Measurements from ENCODE around the gene ATP6V0B. TPM values are rescaled to one million over a fixed set of nuclear protein-coding genes. Genes with fewer than 3 reads are reported as not detected.

Gene ATP6V0B
- total RNA-seq, 1 experiment from 2014 or later: 241 TPM

- intact Hi-C loops (cut with micrococcal nuclease): loop anchor here (5.0 kb wide), 2 partner anchors 85 to 100 kb away; no protein-coding TSS in a partner anchor
- ATAC-seq (no peak), DNase-seq (no peak)
- no TSS peak for BruUV-seq (replicated peaks)
- Histone ChIP-seq H3K9ac (ENCODE audit: low read length) (no peak overlapping the region), H3K36me3 (ENCODE audit: low read depth, low read length) (no peaks in the 10 kb centered on the region; the same call in 1 of the 2 replicates), H3F3A (ENCODE audit: low read length, unreplicated experiment) (no peaks in the 10 kb centered on the region), H2AFZ (ENCODE audit: low read length) (no peak overlapping the region), H3K79me2 (ENCODE audit: low read length) (peaks cover 6% of the 10 kb centered on the region; the same call in 1 of the 2 replicates), H3K4me1 (ENCODE audit: insufficient read depth, low read length) (peaks cover 50% of the 10 kb centered on the region), H4K20me1 (ENCODE audit: low read length) (no peaks in the 10 kb centered on the region), H3K9me2 (replicated peaks; ENCODE audit: low read length) (no peaks in the 10 kb centered on the region), H3K27me3 (ENCODE audit: low read length) (no peaks in the 10 kb centered on the region), H3K27ac (ENCODE audit: low read length) (no peak overlapping the region), H3K9me3 (ENCODE audit: low read length) (no peaks in the 10 kb centered on the region), H3K4me3 (ENCODE audit: low read length) (no peak overlapping the region), H3K4me2 (ENCODE audit: low read length) (peak overlapping the region; percentile 82; the same call in 1 of the 2 replicates)
- CTCF ChIA-PET: interaction anchor here (1.0 to 3.9 kb wide), 3 partner anchors 15 to 169 kb away, joined by 3 to 83 read pairs (median 7); partner anchors contain the start of gene IPO13
- POLR2A ChIA-PET (ENCODE audit: unreplicated experiment): no interaction called here
- no peak for TF ChIP-seq EZH2phosphoT487 (IDR thresholded peaks at IDR 0.05; ENCODE audit: borderline replicate concordance, low read length)
Observed at GRCh38 chr1:43931711-43932660, 42.8 kb upstream of the ATP6V0B start.

- ChIA-PET POLR2A (ENCODE audit: unreplicated experiment) (interaction anchor here (0.6 to 0.7 kb wide), 2 partner anchors 170 to 810 kb away, joined by 3 read pairs; no protein-coding TSS in a partner anchor), CTCF (interaction anchor here (0.6 to 3.9 kb wide), 5 partner anchors 14 to 207 kb away, joined by 3 to 83 read pairs (median 4); partner anchors contain the start of gene IPO13)
- ATAC-seq (peak; percentile 6), DNase-seq (peak; percentile 53)
- H3K4me3 ChIP-seq (ENCODE audit: low read length): peak overlapping the region; percentile 68
- no peaks in the 10 kb centered on the region for H3F3A ChIP-seq (ENCODE audit: low read length, unreplicated experiment)
- BruUV-seq (replicated peaks): no TSS peak
- H3K4me1 ChIP-seq (ENCODE audit: insufficient read depth, low read length): peaks cover 57% of the 10 kb centered on the region
- H3K9me2 ChIP-seq (replicated peaks; ENCODE audit: low read length): no peaks in the 10 kb centered on the region
- H3K27ac ChIP-seq (ENCODE audit: low read length): peak overlapping the region; percentile 55
- peak overlapping the region; percentile 82 for H3K4me2 ChIP-seq (ENCODE audit: low read length)
- intact Hi-C loops (cut with micrococcal nuclease): loop anchor here (5.0 kb wide), 2 partner anchors 86 to 101 kb away; no protein-coding TSS in a partner anchor
- H3K9me3 ChIP-seq (ENCODE audit: low read length): no peaks in the 10 kb centered on the region
- no peak for TF ChIP-seq EZH2phosphoT487 (IDR thresholded peaks at IDR 0.05; ENCODE audit: borderline replicate concordance, low read length)
- peaks cover 6% of the 10 kb centered on the region; the same call in 1 of the 2 replicates for H3K79me2 ChIP-seq (ENCODE audit: low read length)
- H4K20me1 ChIP-seq (ENCODE audit: low read length): no peaks in the 10 kb centered on the region
- H3K36me3 ChIP-seq (ENCODE audit: low read depth, low read length): no peaks in the 10 kb centered on the region; the same call in 1 of the 2 replicates
- peak overlapping the region; percentile 77 for H2AFZ ChIP-seq (ENCODE audit: low read length)
- H3K9ac ChIP-seq (ENCODE audit: low read length): peak overlapping the region; percentile 64
- H3K27me3 ChIP-seq (ENCODE audit: low read length): no peaks in the 10 kb centered on the region
Observed at GRCh38 chr1:43932786-43933385, 41.9 kb upstream of the ATP6V0B start.

- H3F3A ChIP-seq (ENCODE audit: low read length, unreplicated experiment): no peaks in the 10 kb centered on the region
- H3K9me2 ChIP-seq (replicated peaks; ENCODE audit: low read length): no peaks in the 10 kb centered on the region
- H3K36me3 ChIP-seq (ENCODE audit: low read depth, low read length): no peaks in the 10 kb centered on the region; the same call in 1 of the 2 replicates
- ATAC-seq: peak; percentile 56
- peaks cover 6% of the 10 kb centered on the region; the same call in 1 of the 2 replicates for H3K79me2 ChIP-seq (ENCODE audit: low read length)
- peak; percentile 73 for DNase-seq
- TF ChIP-seq EZH2phosphoT487 (IDR thresholded peaks at IDR 0.05; ENCODE audit: borderline replicate concordance, low read length) (no peak), CTCF (conservative IDR thresholded peaks at IDR 0.05; ENCODE audit: low read depth, low read length) (no peak), EZH2 (IDR thresholded peaks at IDR 0.05; ENCODE audit: low read length, unreplicated experiment) (no peak)
- peak within 1 kb of the TSS; percentile 77 for H2AFZ ChIP-seq (ENCODE audit: low read length)
- intact Hi-C loops (cut with micrococcal nuclease): loop anchor here (1.0 to 5.0 kb wide), 4 partner anchors 86 to 405 kb away; no protein-coding TSS in a partner anchor
- ChIA-PET CTCF (interaction anchor here (0.6 to 3.9 kb wide), 7 partner anchors 13 to 208 kb away, joined by 3 to 83 read pairs (median 3); partner anchors contain the start of gene IPO13), POLR2A (ENCODE audit: unreplicated experiment) (interaction anchor here (0.6 to 0.7 kb wide), 2 partner anchors 170 to 811 kb away, joined by 3 read pairs; no protein-coding TSS in a partner anchor)
- H3K9ac ChIP-seq (ENCODE audit: low read length): peak within 1 kb of the TSS; percentile 64
- H3K9me3 ChIP-seq (ENCODE audit: low read length): no peaks in the 10 kb centered on the region
- no TSS peak for BruUV-seq (replicated peaks)
- no peaks in the 10 kb centered on the region for H3K27me3 ChIP-seq (ENCODE audit: low read length)
- H3K4me3 ChIP-seq (ENCODE audit: low read length): peak within 1 kb of the TSS; percentile 68
- peak within 1 kb of the TSS; percentile 82 for H3K4me2 ChIP-seq (ENCODE audit: low read length)
- peaks cover 57% of the 10 kb centered on the region for H3K4me1 ChIP-seq (ENCODE audit: insufficient read depth, low read length)
- no peaks in the 10 kb centered on the region for H4K20me1 ChIP-seq (ENCODE audit: low read length)
- H3K27ac ChIP-seq (ENCODE audit: low read length): peak within 1 kb of the TSS; percentile 55
Observed at GRCh38 chr1:43933386-43934100, 41.2 kb upstream of the ATP6V0B start, which contains the start of gene ARTN. Gene ARTN (plus strand): TSS chr1:43933801. CDS start chr1:43935657, 1,856 bp downstream.
